Measurements from ENCODE around the gene IGF1R. TPM values are rescaled to one million over a fixed set of nuclear protein-coding genes. Genes with fewer than 3 reads are reported as not detected.

The IGF1R gene
- total and polyA plus RNA-seq, 2 of the 13 experiments (the other 11 are each of a cell fraction or from before 2014, with no cell fraction given), result 15.9 to 18.4 TPM

- TF ChIP-seq REPIN1 (CRISPR knock-in tag; IDR thresholded peaks at IDR 0.05; ENCODE audit: borderline replicate concordance, low read depth), result 0 out of 2 replicates have a peak, but pooled peaks have one; percentile 61
- peak; percentile 73; the same call in 1 of the 2 replicates for TF ChIP-seq ZBTB10 (CRISPR knock-in tag; IDR thresholded peaks at IDR 0.05; ENCODE audit: borderline replicate concordance)
- peak; percentile 69 for TF ChIP-seq ZNF331 (CRISPR knock-in tag; IDR thresholded peaks at IDR 0.05)
- peak; percentile 76; the same call in 1 of the 2 replicates for TF ChIP-seq PRDM15 (CRISPR knock-in tag; IDR thresholded peaks at IDR 0.05)
- 0 out of 2 replicates have a peak, but pooled peaks have one; percentile 36 for TF ChIP-seq ZSCAN5A (CRISPR knock-in tag; IDR thresholded peaks at IDR 0.05; ENCODE audit: borderline replicate concordance)
- no peak for TF ChIP-seq MZF1 (CRISPR knock-in tag; IDR thresholded peaks at IDR 0.05; ENCODE audit: borderline replicate concordance)
- TF ChIP-seq SMAD3 (CRISPR knock-in tag; IDR thresholded peaks at IDR 0.05), result 0 out of 2 replicates have a peak, but pooled peaks have one; percentile 15
- TF ChIP-seq KDM2A (CRISPR knock-in tag; IDR thresholded peaks at IDR 0.05; ENCODE audit: borderline replicate concordance, low read depth), result no peak
- TF ChIP-seq ZNF691 (CRISPR knock-in tag; IDR thresholded peaks at IDR 0.05; ENCODE audit: borderline replicate concordance, low read depth), result 0 out of 2 replicates have a peak, but pooled peaks have one; percentile 31
- 0 out of 2 replicates have a peak, but pooled peaks have one; percentile 7 for TF ChIP-seq ARID5B (CRISPR knock-in tag; IDR thresholded peaks at IDR 0.05)
- peak; percentile 94; the same call in 1 of the 2 replicates for TF ChIP-seq BCL3 (CRISPR knock-in tag; IDR thresholded peaks at IDR 0.05)
These were observed 1.1 kb upstream of the IGF1R start (continued) for GRCh38 chr15:98647026-98647773.
